HG03378 (cell line): ENCODE measurements around the gene ZNF23.

Experiments
- ATAC-seq: cut with Tn5 transposase; IDR thresholded peaks from one replicate; pipeline ENCODE4 v1.9.1; 2021; ENCODE audit warnings: mild to moderate bottlenecking, moderate library complexity; ENCODE audit not compliant: unreplicated experiment

ZNF23 gene

DNA sequence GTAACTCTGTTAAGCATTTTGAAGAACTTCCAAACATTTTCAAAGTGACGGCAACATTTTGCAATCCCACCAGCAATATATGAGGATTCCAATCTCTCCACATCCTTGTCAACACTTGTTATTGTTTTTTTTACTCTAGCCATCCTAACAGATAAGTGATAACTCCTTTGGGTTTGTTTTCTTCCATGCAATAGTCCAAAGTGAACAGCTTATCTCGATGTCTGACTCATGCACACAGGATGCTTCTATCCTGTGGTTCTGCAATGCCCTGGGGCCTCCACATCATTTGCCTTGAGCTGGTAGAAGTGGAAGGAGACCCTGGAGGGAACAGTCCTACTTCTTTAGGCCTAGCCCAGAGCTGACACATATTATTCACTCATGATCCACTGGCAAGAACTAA, 33.2 kb downstream of the ZNF23 start:
- ATAC-seq, result no peak

- no peak for ATAC-seq
Measured at GRCh38 chr16:71428385-71428784, 33.7 kb downstream of the ZNF23 start.

GRCh38 chr16:71426880-71427615, 35.0 kb downstream of the ZNF23 start:
- ATAC-seq, result no peak

DNA sequence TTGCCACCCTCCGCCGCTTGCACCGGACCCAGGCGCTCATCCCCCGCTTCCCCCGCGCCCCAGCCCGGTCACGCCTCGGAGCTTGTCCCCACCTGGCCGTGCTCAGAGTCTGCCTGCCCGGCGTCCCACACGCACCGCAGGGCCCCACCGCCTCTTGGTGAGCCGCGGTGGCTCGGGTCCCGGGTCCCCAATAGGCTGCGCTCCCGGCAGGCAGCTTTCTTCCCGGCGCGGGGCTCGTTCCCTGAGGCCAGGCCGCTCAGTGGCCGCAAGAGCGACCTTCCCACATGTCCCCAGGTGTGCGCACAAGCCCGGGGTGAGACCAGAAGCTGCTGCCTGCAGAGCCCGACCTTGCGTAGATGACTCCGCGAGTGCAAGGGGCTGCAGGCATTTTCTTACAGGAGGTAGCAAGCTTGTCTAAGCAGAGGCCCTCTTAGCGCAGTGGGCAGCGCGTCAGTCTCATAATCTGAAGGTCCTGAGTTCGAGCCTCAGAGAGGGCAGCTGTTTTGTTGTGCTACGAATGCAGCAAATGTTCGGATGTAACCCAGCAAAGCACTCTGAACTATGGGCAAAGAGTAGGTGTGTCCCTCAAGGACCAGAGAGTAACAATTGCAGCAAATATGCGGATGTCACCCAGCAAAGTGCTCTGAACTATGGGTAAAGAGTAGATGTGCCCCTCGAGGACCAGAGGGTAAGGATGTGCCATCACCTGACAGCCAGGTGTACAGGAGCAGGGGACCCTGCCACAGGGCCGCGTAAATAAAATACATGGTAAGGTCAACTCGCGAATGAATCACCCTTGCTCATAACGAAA, 35.8 kb downstream of the ZNF23 start:
- ATAC-seq, result peak; percentile 75

- ATAC-seq, result no peak
Measured at GRCh38 chr16:71425746-71426068, 36.3 kb downstream of the ZNF23 start.

GRCh38 chr16:71424626-71425025, 37.4 kb downstream of the ZNF23 start:
- ATAC-seq, result no peak

- ATAC-seq, result no peak
Measured at GRCh38 chr16:71423865-71424264, 38.2 kb downstream of the ZNF23 start.

GRCh38 chr16:71423016-71423415, 39.0 kb downstream of the ZNF23 start:
- no peak for ATAC-seq

GRCh38 chr16:71421911-71422310, 40.1 kb downstream of the ZNF23 start:
- ATAC-seq, result no peak

- ATAC-seq, result no peak
Measured at GRCh38 chr16:71414038-71414437, 48.0 kb downstream of the ZNF23 start.

DNA sequence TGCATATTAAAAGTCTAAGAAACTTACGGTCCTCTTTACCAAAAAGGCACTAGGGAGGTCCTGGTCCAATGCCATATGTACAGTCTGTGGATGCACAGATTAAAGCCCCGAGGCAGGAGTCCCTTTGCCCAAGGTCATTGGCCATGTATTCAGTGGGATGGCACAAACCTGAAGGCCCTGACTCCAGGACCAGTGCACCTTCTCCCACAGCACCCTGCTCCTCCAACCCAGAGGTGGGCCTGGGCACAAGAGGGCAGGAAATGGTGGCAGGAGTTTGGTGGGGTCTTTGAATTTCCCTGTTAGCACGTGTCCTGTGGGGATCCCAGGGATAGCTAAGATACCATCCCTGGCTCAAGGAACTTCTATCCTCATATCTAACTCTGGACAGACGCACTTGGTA, 48.7 kb downstream of the ZNF23 start:
- no peak for ATAC-seq

DNA sequence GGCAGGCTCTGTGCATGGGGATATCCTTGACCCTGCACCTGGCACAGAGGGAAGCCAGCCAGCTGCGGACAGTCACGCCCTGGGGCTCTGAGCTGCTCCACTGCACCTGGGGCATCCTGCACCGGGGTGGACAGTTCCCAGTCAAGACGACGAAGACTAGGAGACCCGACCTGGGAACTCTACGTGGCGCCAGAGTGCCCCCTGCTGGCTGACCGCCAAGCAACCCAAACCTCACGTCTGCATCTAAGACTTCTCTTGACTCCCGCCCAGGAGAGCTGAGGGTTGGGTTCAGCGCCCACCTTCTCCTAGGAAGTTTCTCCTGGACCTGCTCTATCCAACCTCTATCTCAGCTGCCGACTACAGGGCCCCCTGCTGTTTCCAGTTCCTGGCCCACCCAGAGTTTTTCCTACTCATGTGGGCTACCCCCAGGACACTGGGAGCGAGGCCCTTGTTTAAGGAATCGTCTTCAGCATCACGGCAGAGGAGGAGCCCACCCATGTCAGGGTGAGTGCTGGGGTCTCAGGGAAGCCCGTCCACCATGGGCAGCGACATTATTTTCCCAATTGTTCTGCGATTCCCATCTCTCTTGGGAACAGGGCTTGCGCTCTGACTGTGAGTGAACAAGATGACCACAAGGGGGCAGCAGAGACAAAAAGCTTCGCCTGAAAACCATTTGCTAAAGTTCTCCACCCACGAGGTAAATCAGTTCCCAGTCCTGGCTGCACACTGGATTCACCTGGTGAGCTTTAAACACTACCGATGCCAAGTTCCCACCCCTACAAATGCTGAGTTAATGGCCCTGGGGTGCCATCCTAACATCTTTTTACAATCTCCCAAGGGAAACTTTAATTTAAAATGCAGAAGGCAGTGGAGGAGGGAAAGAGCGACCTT, 49.5 kb downstream of the ZNF23 start:
- ATAC-seq, result peak; percentile 63

DNA sequence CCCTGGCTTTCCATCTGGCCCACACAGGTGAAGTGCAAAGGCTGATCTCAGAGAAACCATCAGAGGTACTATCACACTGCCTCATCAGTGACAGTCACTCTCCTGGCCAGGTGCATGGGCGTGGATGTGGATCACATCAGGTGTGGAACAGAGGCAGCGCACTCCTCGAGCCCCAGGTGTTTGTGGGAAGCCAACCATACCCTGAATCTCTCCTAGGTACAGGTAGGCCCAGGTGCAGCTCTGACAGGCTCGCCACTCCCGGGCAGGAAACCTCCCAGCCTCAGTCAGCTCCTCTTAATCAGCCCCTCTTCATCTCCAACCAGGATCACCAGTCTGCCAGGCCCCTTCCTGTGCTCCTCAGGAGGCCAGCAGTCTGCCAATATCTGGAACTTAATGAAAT, 51.9 kb downstream of the ZNF23 start:
- ATAC-seq, result no peak

DNA sequence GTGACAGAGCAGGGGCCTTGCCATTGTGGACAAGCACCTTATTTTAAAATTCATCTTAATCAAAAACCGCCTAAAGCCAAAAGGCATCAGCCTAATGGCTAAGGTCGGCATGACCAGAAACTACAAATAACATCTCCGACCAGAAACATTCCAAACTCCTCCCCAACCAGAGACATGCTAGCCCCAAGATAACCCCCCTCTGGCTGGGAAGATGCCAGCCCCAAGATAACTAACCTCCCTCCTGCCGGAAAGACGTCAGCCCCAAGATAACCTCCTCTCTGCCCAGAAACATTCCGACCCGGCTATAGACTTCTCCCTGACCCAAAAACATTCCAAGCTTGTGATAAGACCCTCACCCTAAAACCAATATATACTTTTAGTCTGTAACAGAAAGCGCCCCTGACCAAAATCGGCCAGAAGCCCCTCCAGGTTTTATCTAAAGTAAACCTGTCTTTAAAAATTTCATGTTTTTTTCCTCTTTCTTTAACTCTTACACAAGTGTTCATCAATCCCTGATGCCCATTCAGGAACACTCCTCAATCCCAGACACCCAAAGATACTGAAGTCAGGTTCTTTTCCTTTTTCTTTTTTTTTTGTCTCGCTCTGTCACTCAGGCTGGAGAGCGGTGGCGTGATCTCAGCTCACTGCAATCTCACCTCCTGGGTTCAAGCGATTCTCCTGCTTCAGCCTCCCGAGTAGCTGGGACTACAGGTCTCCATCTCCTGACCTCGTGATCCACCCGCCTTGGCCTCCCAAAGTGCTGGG, 52.9 kb downstream of the ZNF23 start:
- no peak for ATAC-seq

DNA sequence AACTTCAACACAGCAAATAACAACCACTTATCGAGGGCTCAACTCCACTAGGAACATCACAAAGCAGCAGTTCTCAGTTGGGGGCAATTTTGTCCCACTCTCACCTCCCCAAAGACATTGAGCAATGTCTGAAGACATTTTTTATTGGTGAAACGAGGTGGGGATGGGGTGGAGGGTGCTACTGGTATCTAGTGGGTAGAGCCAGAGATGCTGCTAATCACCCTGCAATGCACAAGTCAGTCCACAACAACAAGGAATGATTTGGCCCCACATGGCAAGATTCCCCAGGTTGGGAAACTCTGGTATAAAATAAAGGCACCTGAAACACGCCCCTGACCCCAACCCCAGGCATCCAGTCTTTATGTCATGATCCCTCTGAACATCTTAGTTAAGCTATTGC, 53.5 kb downstream of the ZNF23 start:
- no peak for ATAC-seq

- ATAC-seq, result no peak
Measured at GRCh38 chr16:71407731-71408130, 54.3 kb downstream of the ZNF23 start.

- ATAC-seq, result no peak
Measured at GRCh38 chr16:71406724-71407123, 55.3 kb downstream of the ZNF23 start.

- ATAC-seq, result no peak
Measured at GRCh38 chr16:71406316-71406715, 55.7 kb downstream of the ZNF23 start.

GRCh38 chr16:71404364-71404763, 57.7 kb downstream of the ZNF23 start:
- ATAC-seq, result no peak

DNA sequence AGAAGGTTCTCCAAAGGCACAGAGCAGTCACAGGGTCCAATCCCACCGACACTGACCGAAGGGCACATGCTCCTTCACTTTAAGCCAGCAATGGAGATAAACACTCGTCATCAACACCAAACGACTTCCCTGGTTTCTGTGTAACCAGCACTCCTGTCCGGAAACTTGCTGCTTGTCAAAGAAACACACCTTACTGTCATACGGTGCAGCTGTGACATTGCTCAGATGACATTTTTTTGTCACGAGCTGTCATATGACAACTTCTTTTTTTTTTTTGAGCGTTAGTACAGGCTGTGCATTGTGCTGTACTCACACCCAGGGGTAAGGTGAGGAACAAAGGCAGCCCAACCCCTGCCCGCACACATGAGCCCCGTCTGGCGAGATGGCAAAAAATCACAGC, 59.4 kb downstream of the ZNF23 start:
- no peak for ATAC-seq

DNA sequence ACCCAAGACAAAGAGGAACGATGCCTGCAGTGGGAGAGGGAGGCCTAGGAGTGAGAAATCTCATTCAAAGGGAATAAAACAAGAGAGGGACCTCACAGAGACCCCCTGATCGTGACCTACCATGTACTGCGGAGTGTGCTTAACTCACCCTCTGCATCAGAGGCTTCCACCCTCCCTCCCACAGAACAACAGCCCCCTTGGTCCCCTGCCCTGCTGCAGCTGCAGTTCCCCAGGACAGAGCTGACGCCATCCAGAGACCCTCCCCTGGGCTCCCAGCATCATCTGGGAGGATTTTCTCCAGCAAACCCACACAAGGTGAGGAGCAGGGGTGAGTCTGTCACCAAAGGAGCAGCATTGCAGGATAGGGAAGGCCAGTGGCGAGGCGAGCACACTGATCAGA, 60.0 kb downstream of the ZNF23 start:
- ATAC-seq, result no peak
